H1 (cell line): ENCODE results near the gene SRSF2. TPM values are rescaled to one million over a fixed set of nuclear protein-coding genes. Genes with fewer than 3 reads are reported as not detected.

Experiments
- CTCF ChIA-PET: fragments of 300-600 bp; sonication (Branson Sonifier 250); formaldehyde crosslinking; loops from one replicate; lab custom pipeline; 2021; ENCODE audit not compliant: partially characterized antibody; lab: Charles Lee
- POLR2A ChIA-PET: fragments of 300-600 bp; sonication (Branson Sonifier 250); formaldehyde crosslinking; loops from one replicate; lab custom pipeline; 2021; ENCODE audit warnings: inconsistent platforms; ENCODE audit not compliant: partially characterized antibody; lab: Charles Lee
- DNase-seq, 2 experiments: peaks; one replicate each; pipeline versions ENCODE4 v3.0.0 to v3.0.0-alpha.2; 2010 to 2022; ENCODE audit warnings: low spot score in 2 of 2, low read depth in 1 of 2, mixed read lengths in 1 of 2
- FAIRE-seq: peaks from 2 replicates; lab custom pipeline; 2011; peaks lifted over from hg19 to GRCh38; lab: Jason Lieb, UNC
- H2AFZ ChIP-seq: 2 replicates; pipeline ENCODE4 v1.8.1; 2012; ENCODE audit warnings: low read length, inconsistent platforms
- H2AK5ac ChIP-seq: 2 replicates; pipeline ENCODE4 v1.6.1; 2013; ENCODE audit warnings: low read depth, low read length
- H2BK120ac ChIP-seq: replicated peaks from 2 replicates; pipeline ENCODE3; 2013; ENCODE audit warnings: low read depth, low read length, inconsistent platforms
- H2BK12ac ChIP-seq: 2 replicates; pipeline ENCODE4 v1.6.1; 2013; ENCODE audit warnings: low read depth, low read length
- H2BK15ac ChIP-seq: 2 replicates; pipeline ENCODE4 v1.6.1; 2013; ENCODE audit warnings: low read length
- H2BK20ac ChIP-seq: 2 replicates; pipeline ENCODE4 v1.6.1; 2013; ENCODE audit warnings: low read length
- H2BK5ac ChIP-seq: 2 replicates; pipeline ENCODE4 v1.6.1; 2013; ENCODE audit warnings: low read depth, low read length
- H3K14ac ChIP-seq: 2 replicates; pipeline ENCODE4 v1.6.1; 2013; ENCODE audit warnings: inconsistent platforms; ENCODE audit not compliant: insufficient read length
- H3K18ac ChIP-seq: 2 replicates; pipeline ENCODE4 v1.6.1; 2013; ENCODE audit warnings: low read length; ENCODE audit errors: extremely low read depth
- H3K23ac ChIP-seq: 2 replicates; pipeline ENCODE4 v1.6.1; 2013; ENCODE audit warnings: inconsistent platforms; ENCODE audit not compliant: insufficient read length
- H3K23me2 ChIP-seq: 2 replicates; pipeline ENCODE4 v1.6.1; 2013; ENCODE audit warnings: low read depth, low read length
- H3K27ac ChIP-seq: 2 replicates; pipeline ENCODE4 v1.6.1; 2011; ENCODE audit warnings: low read depth, low read length, inconsistent platforms
- H3K27me3 ChIP-seq, 4 experiments: replicated peaks in 1 of 4; 1 replicate in 1 of 4; 2 replicates in 3 of 4; pipeline versions ENCODE4 v1.6.1 to v1.8.1; 2011 to 2013; ENCODE audit warnings: low read length in 3 of 4, mild to moderate bottlenecking in 3 of 4, inconsistent platforms in 2 of 4, mixed read lengths in 2 of 4, moderate library complexity in 1 of 4; ENCODE audit not compliant: control insufficient read depth in 3 of 4, insufficient read depth in 3 of 4; ENCODE audit errors: extremely low read depth in 1 of 4
- H3K36me3 ChIP-seq, 4 experiments: 2 replicates each; pipeline versions ENCODE4 v1.6.1 to v1.8.1; 2011 to 2013; ENCODE audit warnings: mild to moderate bottlenecking in 4 of 4, low read length in 3 of 4, moderate library complexity in 2 of 4, control low read depth in 1 of 4, inconsistent platforms in 1 of 4; ENCODE audit not compliant: insufficient read depth in 4 of 4, control insufficient read depth in 2 of 4
- H3K4ac ChIP-seq: replicated peaks from 2 replicates; pipeline ENCODE3; 2013; ENCODE audit warnings: low read length, low read depth, mixed read lengths, inconsistent platforms; ENCODE audit not compliant: insufficient read length
- H3K4me1 ChIP-seq, 4 experiments: replicated peaks in 1 of 4; 1 replicate in 1 of 4; 2 replicates in 3 of 4; pipeline versions ENCODE4 v1.6.1 to v1.8.1; 2011 to 2013; ENCODE audit warnings: low read length in 3 of 4, inconsistent platforms in 2 of 4, mixed read lengths in 1 of 4; ENCODE audit not compliant: insufficient read depth in 4 of 4, control insufficient read depth in 3 of 4
- H3K4me2 ChIP-seq, 2 experiments: 2 replicates each; pipeline versions ENCODE4 v1.6.1 to v1.8.1; 2011 to 2013; ENCODE audit warnings: low read depth in 2 of 2, low read length in 2 of 2, control low read depth in 1 of 2, inconsistent platforms in 1 of 2, mild to moderate bottlenecking in 1 of 2; ENCODE audit not compliant: insufficient read depth in 1 of 2
- H3K4me3 ChIP-seq, 4 experiments: fragments of 200-600, 300-600 bp in 1 of 4; sonication (generic), shearing (Covaris generic), sonication (Bioruptor Twin) in 1 of 4; 2 replicates each; pipeline versions ENCODE4 v1.5.1 to v1.8.1; 2011 to 2016; ENCODE audit warnings: low read length in 4 of 4, low read depth in 3 of 4, control low read depth in 2 of 4, inconsistent platforms in 2 of 4, mild to moderate bottlenecking in 2 of 4, mixed read lengths in 1 of 4, moderate library complexity in 1 of 4; ENCODE audit not compliant: insufficient read depth in 2 of 4; ENCODE audit errors: extremely low read depth in 1 of 4
- H3K56ac ChIP-seq: replicated peaks from 2 replicates; pipeline ENCODE3; 2013; ENCODE audit warnings: low read depth, mild to moderate bottlenecking, mixed read lengths, low read length, inconsistent platforms; ENCODE audit not compliant: insufficient read length
- H3K79me1 ChIP-seq: 2 replicates; pipeline ENCODE4 v1.6.1; 2013; ENCODE audit warnings: low read depth, low read length, control low read depth
- H3K79me2 ChIP-seq, 2 experiments: 2 replicates each; pipeline versions ENCODE4 v1.6.1 to v1.8.1; 2012 to 2013; ENCODE audit warnings: low read length in 2 of 2, mild to moderate bottlenecking in 2 of 2, inconsistent platforms in 1 of 2; ENCODE audit not compliant: insufficient read depth in 2 of 2, control insufficient read depth in 1 of 2
- H3K9ac ChIP-seq, 4 experiments: replicated peaks in 1 of 4; 1 replicate in 1 of 4; 2 replicates in 3 of 4; pipeline versions ENCODE4 v1.6.1 to v1.8.1; 2011 to 2013; ENCODE audit warnings: low read depth in 3 of 4, low read length in 3 of 4, control low read depth in 2 of 4, mild to moderate bottlenecking in 2 of 4, moderate library complexity in 2 of 4, inconsistent platforms in 1 of 4; ENCODE audit errors: extremely low read depth in 1 of 4
- H3K9me3 ChIP-seq, 2 experiments: 2 replicates each; pipeline versions ENCODE4 v1.6.1 to v1.8.1; 2012 to 2013; ENCODE audit warnings: mild to moderate bottlenecking in 2 of 2, moderate library complexity in 2 of 2, control low read depth in 1 of 2, inconsistent platforms in 1 of 2, low read depth in 1 of 2, low read length in 1 of 2, mixed read lengths in 1 of 2; ENCODE audit not compliant: insufficient read depth in 2 of 2
- H4K20me1 ChIP-seq, 2 experiments: replicated peaks in 1 of 2; 2 replicates each; pipeline versions ENCODE3 to v1.8.1; 2011 to 2013; ENCODE audit warnings: inconsistent platforms in 2 of 2, low read length in 2 of 2, mild to moderate bottlenecking in 1 of 2; ENCODE audit not compliant: insufficient read depth in 2 of 2, control insufficient read depth in 1 of 2
- H4K5ac ChIP-seq: 2 replicates; pipeline ENCODE4 v1.6.1; 2013; ENCODE audit warnings: low read length, low read depth, mixed read lengths, inconsistent platforms; ENCODE audit not compliant: insufficient read length
- H4K8ac ChIP-seq: 2 replicates; pipeline ENCODE4 v1.8.0; 2013; ENCODE audit warnings: mild to moderate bottlenecking, moderate library complexity, low read length, inconsistent platforms; ENCODE audit not compliant: insufficient read depth; ENCODE audit errors: extremely low read depth
- H4K91ac ChIP-seq: replicated peaks from 2 replicates; pipeline ENCODE3; 2013; ENCODE audit warnings: low read length, mixed read lengths, inconsistent platforms; ENCODE audit not compliant: insufficient read length
- ASH2L ChIP-seq: fragments of 200-600, 300-600 bp; sonication (generic); IDR thresholded peaks from one replicate; pipeline ENCODE4 v1.7.1; 2017; ENCODE audit warnings: low read length
- BRCA1 ChIP-seq: IDR thresholded peaks from 2 replicates; pipeline ENCODE4 v1.6.1; 2012; ENCODE audit warnings: low read depth, low read length, improper control_type of control experiment
- EGR1 ChIP-seq: IDR thresholded peaks from 2 replicates; pipeline ENCODE4 v1.6.1; 2011; ENCODE audit warnings: low read depth, low read length, borderline replicate concordance
- JUN ChIP-seq: IDR thresholded peaks from 2 replicates; pipeline ENCODE4 v1.6.1; 2011; ENCODE audit warnings: low read depth, mild to moderate bottlenecking, improper control_type of control experiment, low read length
- POLR2A ChIP-seq, 2 experiments: IDR thresholded peaks; 1 replicate in 1 of 2; 2 replicates in 1 of 2; pipeline ENCODE4 v1.6.1; 2011; ENCODE audit warnings: low read depth in 2 of 2, low read length in 2 of 2, mild to moderate bottlenecking in 2 of 2; ENCODE audit errors: control extremely low read depth in 1 of 2
- RNF2 ChIP-seq: fragments of 200-900, 300-1000 bp; sonication (generic); IDR thresholded peaks from 2 replicates; pipeline ENCODE4 v1.7.1; 2016; ENCODE audit warnings: borderline replicate concordance, low read depth, mild to moderate bottlenecking, antibody characterized with exemption, low read length; ENCODE audit not compliant: poor library complexity, severe bottlenecking; ENCODE audit errors: missing control alignments
- SIRT6 ChIP-seq: IDR thresholded peaks from one replicate; pipeline ENCODE4 v1.7.1; 2012; ENCODE audit warnings: low read length, inconsistent platforms
- SUZ12 ChIP-seq: fragments of 200-600 bp; sonication (generic); IDR thresholded peaks from 2 replicates; pipeline ENCODE4 v1.6.1; 2012; ENCODE audit warnings: mild to moderate bottlenecking, inconsistent platforms, low read length, moderate library complexity, mixed read lengths
- TCF12 ChIP-seq: IDR thresholded peaks from 2 replicates; pipeline ENCODE4 v1.6.1; 2011; ENCODE audit warnings: low read depth, mild to moderate bottlenecking, low read length
- WGBS, 2 experiments: shearing (Covaris generic) in 1 of 2; methylation state at CpG; one replicate each; pipeline versions ENCODE4 v1.1.6 to v1.1.7; 2013 to 2015; ENCODE audit warnings: low lambda C conversion rate in 2 of 2, mixed read lengths in 2 of 2, inconsistent platforms in 1 of 2, low coverage in 1 of 2, missing lambda C conversion rate in 1 of 2; ENCODE audit not compliant: insufficient replicate concordance in 2 of 2, insufficient coverage in 1 of 2, insufficient read length in 1 of 2; ENCODE audit errors: extremely low coverage in 1 of 2, missing lambda C conversion rate in 1 of 2; 5-methylcytosine and 5-hydroxymethylcytosine counted together
- polyA plus RNA-seq, 7 experiments: library from polyadenylated mRNA; depleted of rRNA in 3 of 7; stranded (reverse) in 5 of 7; unstranded in 2 of 7; fragments of >200 nt in 5 of 7; fragments of 200-250 nt in 2 of 7; gene quantifications; 1 replicate in 5 of 7; 2 replicates in 1 of 7; 4 replicates in 1 of 7; pipeline versions ENCODE4 v1.2.1 to v1.2.3, GENCODE V29; 2011 to 2013; ENCODE audit warnings: missing spikeins in 2 of 7, mixed read lengths in 2 of 7
- total RNA-seq: library from RNA; stranded (reverse); fragmentation: NEBNext Ultra II Directional; extraction: Animal tissue kit (Norgen Biotek cat#: 25700); gene quantifications from 2 replicates; pipeline ENCODE4 v1.2.1, GENCODE V29; 2021

The SRSF2 gene
- total and polyA plus RNA-seq, 2 of the 8 experiments (the other 6 are each of a cell fraction or from before 2014, with no cell fraction given), result 397 to 401 TPM

DNA sequence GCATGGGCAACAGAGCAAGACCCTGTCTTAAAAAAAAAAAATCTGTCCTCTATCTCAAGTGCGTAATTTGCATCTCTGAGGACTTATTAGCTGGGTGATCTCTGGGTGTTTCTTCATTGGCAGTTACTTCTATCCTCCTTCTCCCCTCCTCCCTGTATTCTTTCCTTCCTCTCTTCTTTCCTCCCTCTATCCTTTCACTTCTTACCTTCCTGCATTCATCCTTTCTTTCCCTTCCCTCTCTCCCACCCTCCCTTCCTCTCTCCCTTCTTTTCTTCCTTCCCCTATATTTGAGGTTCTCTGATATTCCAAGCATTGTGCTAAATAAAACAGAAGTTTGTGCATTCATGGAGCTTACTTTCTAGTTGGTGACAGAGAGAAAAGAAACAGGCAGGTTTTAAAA lies 11.5 kb upstream of the SRSF2 start:
- Histone ChIP-seq H3K27ac (no peak overlapping the region), H2BK12ac (no peak overlapping the region)
- 73% methylated on average over 1 of the region's 1 CpG; no CpG with 5 or more reads in 1 of the 2 experiments for WGBS, 2 experiments
- no peak for TF ChIP-seq POLR2A (IDR thresholded peaks at IDR 0.05; ENCODE audit: control extremely low read depth in 1 of 2, low read depth in 2 of 2, low read length in 2 of 2)
- TF ChIP-seq SIRT6, result no peak
- TF ChIP-seq EGR1, result no peak
- no peak for TF ChIP-seq TCF12
- no peak for TF ChIP-seq SUZ12
- no peak for TF ChIP-seq JUN
- no peak for TF ChIP-seq RNF2
- TF ChIP-seq ASH2L, result no peak
- no peak for TF ChIP-seq BRCA1

More for the DNA sequence above, 11.5 kb upstream of the SRSF2 start:
- CTCF ChIA-PET, result interaction anchor here (0.6 to 1.0 kb wide), 3 partner anchors 10 to 930 kb away, joined by 3 read pairs; no protein-coding TSS in a partner anchor
- Histone ChIP-seq H3K23me2 (no peaks in the 10 kb centered on the region; the same call in 1 of the 2 replicates), H3K4me2 (no peak overlapping the region), H4K20me1 (peaks cover 0 to 1% of the 10 kb centered on the region in 2 experiments), H4K91ac (no peak overlapping the region), H3K18ac (no peak overlapping the region), H2AFZ (no peak overlapping the region), H3K14ac (no peak overlapping the region), H2BK120ac (no peak overlapping the region), H3K27me3 (no peaks in the 10 kb centered on the region), H3K9ac (no peak overlapping the region), H3K4me1 (no peaks in the 10 kb centered on the region), H3K4ac (no peak overlapping the region), H2BK5ac (no peak overlapping the region), H2AK5ac (no peak overlapping the region), H3K36me3 (peaks cover 4 to 20% (median 11%) of the 10 kb centered on the region in 4 experiments; a peak in 6 of 8 replicates), H3K79me1 (no peaks in the 10 kb centered on the region), H4K8ac (no peak overlapping the region), H3K4me3 (no peak overlapping the region), H3K9me3 (no peaks in the 10 kb centered on the region), H3K79me2 (no peaks in the 10 kb centered on the region), H2BK20ac (no peak overlapping the region), H4K5ac (no peak overlapping the region), H3K23ac (no peak overlapping the region), H2BK15ac (no peak overlapping the region), H3K56ac (no peak overlapping the region)
- POLR2A ChIA-PET, result interaction anchor here (0.8 to 1.2 kb wide), 2 partner anchors 11 to 14 kb away, joined by 3 to 4 read pairs; partner anchors contain the start of gene MFSD11
- no peak for FAIRE-seq
- no peak for DNase-seq
